CD4-positive, alpha-beta T cell (primary cell): Measurements from ENCODE around the gene FAM83B. TPM values are rescaled to one million over a fixed set of nuclear protein-coding genes. Genes with fewer than 3 reads are reported as not detected.
"Not testable (repeated sequence)": the region's sequence is repeated elsewhere in the genome, so short reads cannot be mapped to it uniquely, and the experiment has no call there.

ENCODE experiments used
- ATAC-seq: fragments of 200-7000 bp; cut with Tn5 transposase; one replicate; pipeline ENCODE4 v1.10.0; 2022; ENCODE audit warnings: mild to moderate bottlenecking; ENCODE audit not compliant: poor library complexity
- CTCF ChIA-PET: fragments of 350-600 bp; sonication (Branson Sonifier 250); formaldehyde crosslinking; loops from one replicate; lab custom pipeline; 2021; ENCODE audit warnings: antibody characterized with exemption, inconsistent platforms; lab: Charles Lee
- POLR2A ChIA-PET: fragments of 350-600 bp; sonication (Branson Sonifier 250); formaldehyde crosslinking; loops from one replicate; lab custom pipeline; 2021; ENCODE audit warnings: antibody characterized with exemption, inconsistent platforms; lab: Charles Lee
- DNase-seq, 14 experiments: peaks; one replicate each; pipeline ENCODE4 v3.0.0-alpha.2; 2013 to 2020; ENCODE audit warnings: mixed read lengths in 2 of 14
- H3K27ac ChIP-seq, 2 donors: one replicate each; pipeline versions ENCODE4 v1.5.1 to v1.7.0; 2013; ENCODE audit warnings: low read length in 2 of 2, low read depth in 1 of 2, mild to moderate bottlenecking in 1 of 2
- H3K27me3 ChIP-seq, 2 experiments: 1 replicate in 1 of 2; 2 replicates in 1 of 2; pipeline versions ENCODE4 v1.6.1 to v1.7.0; 2013; ENCODE audit warnings: low read length in 2 of 2, control low read depth in 1 of 2, mild to moderate bottlenecking in 1 of 2, moderate library complexity in 1 of 2; ENCODE audit not compliant: insufficient read depth in 2 of 2, control insufficient read depth in 1 of 2
- H3K36me3 ChIP-seq: one replicate; pipeline ENCODE4 v1.6.1; 2013; ENCODE audit warnings: low read length, control low read depth; ENCODE audit not compliant: insufficient read depth
- H3K4me1 ChIP-seq: one replicate; pipeline ENCODE4 v1.6.1; 2013; ENCODE audit warnings: low read length, control low read depth; ENCODE audit not compliant: insufficient read depth
- H3K4me3 ChIP-seq: one replicate; pipeline ENCODE4 v1.5.1; 2013; ENCODE audit warnings: mild to moderate bottlenecking, low read length, moderate library complexity
- H3K9me3 ChIP-seq, 2 experiments: 1 replicate in 1 of 2; 2 replicates in 1 of 2; pipeline versions ENCODE4 v1.6.1 to v1.7.0; 2013; ENCODE audit warnings: low read length in 2 of 2, mild to moderate bottlenecking in 2 of 2, control low read depth in 1 of 2, moderate library complexity in 1 of 2; ENCODE audit not compliant: control insufficient read depth in 1 of 2, insufficient read depth in 1 of 2
- H3K27ac Mint-ChIP-seq: one replicate; pipeline ENCODE4 v1.8.0; 2020; ENCODE audit warnings: mixed read lengths
- H3K27me3 Mint-ChIP-seq: one replicate; pipeline ENCODE4 v1.8.0; 2021; ENCODE audit warnings: mixed read lengths
- H3K36me3 Mint-ChIP-seq: one replicate; pipeline ENCODE4 v1.8.0; 2021; ENCODE audit warnings: low read depth, mixed read lengths
- H3K4me1 Mint-ChIP-seq: one replicate; pipeline ENCODE4 v1.8.0; 2021; ENCODE audit warnings: low read depth, mixed read lengths
- H3K4me3 Mint-ChIP-seq: one replicate; pipeline ENCODE4 v1.8.0; 2020; ENCODE audit warnings: mild to moderate bottlenecking, mixed read lengths
- H3K9me3 Mint-ChIP-seq: one replicate; pipeline ENCODE4 v1.8.0; 2020; ENCODE audit warnings: mixed read lengths
- intact Hi-C, 2 experiments: fragments of 100-400 bp; cut with DNase I in 1 of 2; cut with micrococcal nuclease in 1 of 2; formaldehyde crosslinking; loops; one replicate each; pipeline versions ENCODE4 v1.15.1 to v1.9.0; 2023 to 2025; cut with DNase I, micrococcal nuclease
- polyA plus RNA-seq, 2 donors: library from polyadenylated mRNA; unstranded; fragments of 120-200 nt; gene quantifications; one replicate each; pipeline ENCODE4 v1.2.1, GENCODE V29; 2013
- total RNA-seq, 174 experiments: library from RNA in 2 of 174; stranded (reverse) in 2 of 174; gene quantifications; one replicate each; pipeline ENCODE4 v1.2.3 and lab custom pipeline; 2021 to 2026
- TF ChIP-seq, protein P1 (sequence below): fragments of 200-600 bp; IDR thresholded peaks from one replicate; pipeline ENCODE4 v1.8.0; 2022; ENCODE audit warnings: antibody characterized with exemption, mild to moderate bottlenecking

FAM83B gene, protein sequence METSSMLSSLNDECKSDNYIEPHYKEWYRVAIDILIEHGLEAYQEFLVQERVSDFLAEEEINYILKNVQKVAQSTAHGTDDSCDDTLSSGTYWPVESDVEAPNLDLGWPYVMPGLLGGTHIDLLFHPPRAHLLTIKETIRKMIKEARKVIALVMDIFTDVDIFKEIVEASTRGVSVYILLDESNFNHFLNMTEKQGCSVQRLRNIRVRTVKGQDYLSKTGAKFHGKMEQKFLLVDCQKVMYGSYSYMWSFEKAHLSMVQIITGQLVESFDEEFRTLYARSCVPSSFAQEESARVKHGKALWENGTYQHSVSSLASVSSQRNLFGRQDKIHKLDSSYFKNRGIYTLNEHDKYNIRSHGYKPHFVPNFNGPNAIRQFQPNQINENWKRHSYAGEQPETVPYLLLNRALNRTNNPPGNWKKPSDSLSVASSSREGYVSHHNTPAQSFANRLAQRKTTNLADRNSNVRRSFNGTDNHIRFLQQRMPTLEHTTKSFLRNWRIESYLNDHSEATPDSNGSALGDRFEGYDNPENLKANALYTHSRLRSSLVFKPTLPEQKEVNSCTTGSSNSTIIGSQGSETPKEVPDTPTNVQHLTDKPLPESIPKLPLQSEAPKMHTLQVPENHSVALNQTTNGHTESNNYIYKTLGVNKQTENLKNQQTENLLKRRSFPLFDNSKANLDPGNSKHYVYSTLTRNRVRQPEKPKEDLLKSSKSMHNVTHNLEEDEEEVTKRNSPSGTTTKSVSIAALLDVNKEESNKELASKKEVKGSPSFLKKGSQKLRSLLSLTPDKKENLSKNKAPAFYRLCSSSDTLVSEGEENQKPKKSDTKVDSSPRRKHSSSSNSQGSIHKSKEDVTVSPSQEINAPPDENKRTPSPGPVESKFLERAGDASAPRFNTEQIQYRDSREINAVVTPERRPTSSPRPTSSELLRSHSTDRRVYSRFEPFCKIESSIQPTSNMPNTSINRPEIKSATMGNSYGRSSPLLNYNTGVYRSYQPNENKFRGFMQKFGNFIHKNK
- total RNA-seq, result not detected
- not detected for polyA plus RNA-seq (2013, experiment 1 of 2)
- polyA plus RNA-seq (2013, experiment 2 of 2), result 0.01 TPM
- total RNA-seq (lab: John Stamatoyannopoulos, UW), result 0 to 0.09 (median 0) reads per million in 172 experiments

DNA sequence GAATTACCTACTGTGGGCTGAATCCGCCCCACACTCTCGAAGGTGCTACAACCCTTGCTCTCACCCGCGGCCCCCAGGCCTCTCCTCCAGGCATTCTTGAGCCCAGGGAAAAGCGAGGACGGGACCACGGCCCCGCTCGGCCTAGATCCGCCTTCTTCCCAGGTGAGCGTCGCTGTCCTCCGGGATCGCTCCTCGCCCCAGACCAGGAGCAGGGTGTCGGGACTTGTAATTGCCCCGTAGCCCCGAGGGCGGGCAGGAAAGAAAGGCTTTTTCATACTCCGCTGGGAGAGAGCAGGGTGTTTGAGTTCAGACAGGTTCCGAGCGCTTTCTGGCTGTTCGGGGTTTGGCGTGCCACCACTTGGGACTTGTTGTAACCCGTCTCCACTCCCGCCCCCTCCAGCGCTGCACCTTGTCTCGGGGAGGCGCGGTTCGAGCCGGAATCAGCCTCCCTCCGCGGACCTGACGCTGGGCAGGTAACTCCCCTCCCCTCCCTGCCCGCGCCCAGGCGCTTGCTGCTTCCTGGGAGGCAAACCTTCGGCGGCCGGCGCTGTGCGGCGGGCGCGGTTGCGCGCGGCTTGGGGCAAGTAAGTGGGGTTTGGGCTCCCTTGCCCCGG lies at the start of gene FAM83B:
Gene FAM83B (plus strand): TSS at position 529 of the 614 bp plus-strand sequence. CDS start 23,476 bp downstream, outside the sequence.
- TF ChIP-seq, protein P1, sequence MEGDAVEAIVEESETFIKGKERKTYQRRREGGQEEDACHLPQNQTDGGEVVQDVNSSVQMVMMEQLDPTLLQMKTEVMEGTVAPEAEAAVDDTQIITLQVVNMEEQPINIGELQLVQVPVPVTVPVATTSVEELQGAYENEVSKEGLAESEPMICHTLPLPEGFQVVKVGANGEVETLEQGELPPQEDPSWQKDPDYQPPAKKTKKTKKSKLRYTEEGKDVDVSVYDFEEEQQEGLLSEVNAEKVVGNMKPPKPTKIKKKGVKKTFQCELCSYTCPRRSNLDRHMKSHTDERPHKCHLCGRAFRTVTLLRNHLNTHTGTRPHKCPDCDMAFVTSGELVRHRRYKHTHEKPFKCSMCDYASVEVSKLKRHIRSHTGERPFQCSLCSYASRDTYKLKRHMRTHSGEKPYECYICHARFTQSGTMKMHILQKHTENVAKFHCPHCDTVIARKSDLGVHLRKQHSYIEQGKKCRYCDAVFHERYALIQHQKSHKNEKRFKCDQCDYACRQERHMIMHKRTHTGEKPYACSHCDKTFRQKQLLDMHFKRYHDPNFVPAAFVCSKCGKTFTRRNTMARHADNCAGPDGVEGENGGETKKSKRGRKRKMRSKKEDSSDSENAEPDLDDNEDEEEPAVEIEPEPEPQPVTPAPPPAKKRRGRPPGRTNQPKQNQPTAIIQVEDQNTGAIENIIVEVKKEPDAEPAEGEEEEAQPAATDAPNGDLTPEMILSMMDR, result no peak
- peaks cover 5 to 25% of the 10 kb centered on the region in 2 experiments for H3K9me3 ChIP-seq
- peaks cover 10 to 14% of the 10 kb centered on the region in 2 experiments for H3K27me3 ChIP-seq
- no peak for DNase-seq
- ChIA-PET CTCF (no interaction called here), POLR2A (no interaction called here)
- no peaks in the 10 kb centered on the region for H3K4me1 ChIP-seq
- no peak within 1 kb of the TSS for H3K4me3 ChIP-seq
- ATAC-seq, result no peak
- Mint-ChIP-seq H3K27ac (no peak within 1 kb of the TSS), H3K4me3 (no peak within 1 kb of the TSS), H3K4me1 (no peaks in the 10 kb centered on the region), H3K9me3 (peaks cover 9% of the 10 kb centered on the region), H3K27me3 (peaks cover 25% of the 10 kb centered on the region), H3K36me3 (no peaks in the 10 kb centered on the region)
- H3K27ac ChIP-seq, result no peak within 1 kb of the TSS
- intact Hi-C loops, result no loop called here
- no peaks in the 10 kb centered on the region for H3K36me3 ChIP-seq

DNA sequence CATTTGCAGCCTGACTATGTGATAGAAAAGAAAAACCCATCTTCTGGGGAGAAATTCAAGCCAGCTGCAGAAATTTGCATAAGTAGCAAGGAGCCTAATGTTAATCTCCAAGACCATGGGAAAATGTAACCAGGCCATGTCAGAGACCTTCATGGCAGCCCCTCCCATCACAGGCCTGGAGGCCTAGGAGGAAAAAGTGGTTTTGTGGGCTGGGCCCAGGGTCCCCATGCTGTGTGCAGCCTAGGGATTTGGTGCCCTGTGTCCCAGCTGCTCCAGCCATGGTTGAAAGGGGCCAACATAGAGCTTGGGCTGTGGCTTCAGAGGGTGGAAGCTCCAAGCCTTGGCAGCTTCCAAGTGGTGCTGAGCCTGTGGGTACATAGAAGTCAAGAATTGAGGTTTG lies 49.7 kb upstream of the FAM83B start:
- H3K9me3 ChIP-seq, H3K4me1 Mint-ChIP-seq, H3K9me3 Mint-ChIP-seq, POLR2A ChIA-PET, H3K4me3 ChIP-seq, DNase-seq, H3K27me3 ChIP-seq, H3K4me1 ChIP-seq, H3K36me3 ChIP-seq, H3K27ac Mint-ChIP-seq, H3K27me3 Mint-ChIP-seq, CTCF ChIA-PET, H3K4me3 Mint-ChIP-seq, H3K36me3 Mint-ChIP-seq, H3K27ac ChIP-seq, intact Hi-C loops, ATAC-seq: not testable (repeated sequence)

DNA sequence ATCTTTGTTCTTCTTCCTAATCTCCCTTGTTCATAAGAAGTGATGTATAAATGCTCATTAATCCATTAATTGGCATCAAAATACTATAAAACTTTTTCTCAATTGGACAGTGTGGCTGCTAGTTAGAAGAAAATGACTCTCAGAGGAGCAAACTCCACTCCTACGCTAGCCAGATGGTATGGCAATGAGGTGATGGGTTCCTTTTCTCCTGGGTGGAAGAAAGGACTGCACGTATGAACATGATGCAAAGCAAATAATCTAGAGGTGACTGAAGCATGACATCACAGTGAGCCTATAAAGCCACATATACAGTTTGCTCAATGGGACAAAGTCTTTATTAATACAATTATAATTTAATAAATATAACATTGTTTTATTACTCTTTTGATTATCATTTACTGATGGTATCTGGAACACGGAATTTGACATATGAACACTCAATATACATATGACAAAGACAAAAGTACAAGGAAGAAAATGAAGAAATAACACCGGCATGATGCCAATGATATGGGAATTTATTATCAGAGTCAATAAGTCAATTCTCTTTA lies 46.4 kb upstream of the FAM83B start:
- Mint-ChIP-seq H3K27ac (no peak overlapping the region), H3K27me3 (no peaks in the 10 kb centered on the region), H3K36me3 (no peaks in the 10 kb centered on the region), H3K4me1 (no peaks in the 10 kb centered on the region), H3K4me3 (no peak overlapping the region), H3K9me3 (peaks cover 4% of the 10 kb centered on the region)
- TF ChIP-seq, protein P1, result no peak
- DNase-seq (no peak), ATAC-seq (no peak)
- no peaks in the 10 kb centered on the region for H3K27me3 ChIP-seq
- no peak overlapping the region for H3K4me3 ChIP-seq
- ChIA-PET CTCF (no interaction called here), POLR2A (no interaction called here)
- no peak overlapping the region for H3K27ac ChIP-seq
- H3K4me1 ChIP-seq, result no peaks in the 10 kb centered on the region
- H3K36me3 ChIP-seq, result no peaks in the 10 kb centered on the region
- intact Hi-C loops, result no loop called here
- H3K9me3 ChIP-seq, result no peaks in the 10 kb centered on the region
